Astrocyte of the cerebellum (primary cell): ENCODE measurements around the gene JUNB.
"Not testable (repeated sequence)": the region's sequence is repeated elsewhere in the genome, so short reads cannot be mapped to it uniquely, and the experiment has no call there.

Experiments
- DNase-seq: peaks from one replicate; pipeline ENCODE4 v3.0.0-alpha.2; 2011; ENCODE audit warnings: low read depth
- H3K4me3 ChIP-seq: 2 replicates; pipeline ENCODE4 v1.5.1; 2011; ENCODE audit warnings: mild to moderate bottlenecking, low read depth, low read length, moderate library complexity
- CTCF ChIP-seq: IDR thresholded peaks from 2 replicates; pipeline ENCODE4 v1.5.1; 2012; ENCODE audit warnings: low read length, low read depth, moderate library complexity, mild to moderate bottlenecking; ENCODE audit errors: missing control alignments
- in situ Hi-C: cut with HindIII; loops from 2 replicates; pipeline ENCODE4 v1.10.0; 2017; ENCODE audit warnings: low sequenced_read_pairs

Gene JUNB

GRCh38 chr19:12806242-12807081, 15.2 kb downstream of the JUNB start, which contains the start of gene RNASEH2A:
RNASEH2A (plus strand) TSS chr19:12806584; CDS start chr19:12806674, 90 bp downstream.
- peak within 1 kb of the TSS; percentile 64 for H3K4me3 ChIP-seq
- TF ChIP-seq CTCF: no peak
- peak; percentile 73 for DNase-seq
- in situ Hi-C loops: no loop called here

GRCh38 chr19:12815088-12815487, 23.8 kb downstream of the JUNB start:
- no peak overlapping the region for H3K4me3 ChIP-seq
- no peak for TF ChIP-seq CTCF
- DNase-seq: no peak
- in situ Hi-C loops: loop anchor here (5.0 kb wide), 1 partner anchor 48 kb away; no protein-coding TSS in a partner anchor

- H3K4me3 ChIP-seq, DNase-seq: not testable (repeated sequence)
- in situ Hi-C loops: loop anchor here (5.0 kb wide), 1 partner anchor 50 kb away; no protein-coding TSS in a partner anchor
These were observed 25.9 kb downstream of the JUNB start for GRCh38 chr19:12817188-12817587.

- in situ Hi-C loops: loop anchor here (5.0 kb wide), 1 partner anchor 51 kb away; no protein-coding TSS in a partner anchor
- H3K4me3 ChIP-seq, DNase-seq: not testable (repeated sequence)
These were observed 26.5 kb downstream of the JUNB start for GRCh38 chr19:12817810-12818209.

GRCh38 chr19:12821761-12822160, 30.5 kb downstream of the JUNB start:
- in situ Hi-C loops: no loop called here
- no peak for DNase-seq
- H3K4me3 ChIP-seq: no peak overlapping the region
- no peak for TF ChIP-seq CTCF

- TF ChIP-seq CTCF: peak; percentile 38
- DNase-seq: no peak
- no peak overlapping the region for H3K4me3 ChIP-seq
- in situ Hi-C loops: no loop called here
These were observed 34.2 kb downstream of the JUNB start for GRCh38 chr19:12825254-12826131.

GRCh38 chr19:12828494-12828893, 37.2 kb downstream of the JUNB start:
- DNase-seq: no peak
- H3K4me3 ChIP-seq: no peak overlapping the region
- in situ Hi-C loops: no loop called here
- TF ChIP-seq CTCF: no peak
